WTC11 (cell line): Measurements from ENCODE around the gene NT5DC4. TPM values are rescaled to one million over a fixed set of nuclear protein-coding genes. Genes with fewer than 3 reads are reported as not detected.

ENCODE experiments used
- ATAC-seq: fragments of 200-7000 bp; cut with Tn5 transposase; 2 replicates; pipeline ENCODE4 v1.10.0; 2021; ENCODE audit warnings: mild to moderate bottlenecking, moderate library complexity
- CTCF ChIA-PET: fragments of 300-600 bp; sonication (Branson Sonifier 250); formaldehyde crosslinking; loops from one replicate; lab custom pipeline; 2021; ENCODE audit warnings: antibody characterized with exemption; lab: Charles Lee
- POLR2A ChIA-PET: fragments of 350-600 bp; sonication (Branson Sonifier 250); formaldehyde crosslinking; loops from one replicate; lab custom pipeline; 2021; ENCODE audit warnings: antibody characterized with exemption; lab: Charles Lee
- DNase-seq: peaks from one replicate; pipeline ENCODE4 v3.0.0; 2021; ENCODE audit warnings: low spot score
- H3K27ac Mint-ChIP-seq: 2 replicates; pipeline ENCODE4 v1.8.0; 2021; ENCODE audit warnings: mixed read lengths
- H3K27me3 Mint-ChIP-seq: 2 replicates; pipeline ENCODE4 v1.8.0; 2021; ENCODE audit warnings: low read depth, mild to moderate bottlenecking, moderate library complexity, mixed read lengths
- H3K36me3 Mint-ChIP-seq: 2 replicates; pipeline ENCODE4 v1.8.0; 2021; ENCODE audit warnings: mixed read lengths
- H3K4me1 Mint-ChIP-seq: 2 replicates; pipeline ENCODE4 v1.8.0; 2022; ENCODE audit warnings: mixed read lengths
- H3K4me3 Mint-ChIP-seq: 2 replicates; pipeline ENCODE4 v1.8.0; 2021; ENCODE audit warnings: mild to moderate bottlenecking, moderate library complexity, mixed read lengths
- H3K9me3 Mint-ChIP-seq: 2 replicates; pipeline ENCODE4 v1.8.0; 2021; ENCODE audit warnings: mixed read lengths
- AFF4 ChIP-seq: sonication (generic); formaldehyde crosslinking; IDR thresholded peaks from 2 replicates; pipeline ENCODE4 v1.8.1; 2023; ENCODE audit warnings: mild to moderate bottlenecking, missing genetic modification reagents, borderline replicate concordance
- ATF1 ChIP-seq: sonication (generic); formaldehyde crosslinking; IDR thresholded peaks from 2 replicates; pipeline ENCODE4 v1.8.1; 2023; ENCODE audit warnings: mild to moderate bottlenecking, moderate library complexity, missing genetic modification reagents
- E2F5 ChIP-seq: sonication (generic); formaldehyde crosslinking; IDR thresholded peaks from 2 replicates; pipeline ENCODE4 v1.8.1; 2022; ENCODE audit warnings: mild to moderate bottlenecking, moderate library complexity, missing genetic modification reagents
- ELF4 ChIP-seq: sonication (generic); formaldehyde crosslinking; IDR thresholded peaks from 2 replicates; pipeline ENCODE4 v1.8.1; 2022; ENCODE audit warnings: low read depth, mild to moderate bottlenecking, moderate library complexity, missing genetic modification reagents
- JAZF1 ChIP-seq: fragments of 250-450 bp; sonication (Bioruptor Pico); IDR thresholded peaks from 2 replicates; pipeline ENCODE4 v1.9.0; 2021; ENCODE audit warnings: moderate library complexity, mild to moderate bottlenecking, inconsistent platforms
- KAT7 ChIP-seq: sonication (generic); formaldehyde crosslinking; IDR thresholded peaks from 2 replicates; pipeline ENCODE4 v1.8.1; 2023; ENCODE audit warnings: missing genetic modification reagents, mild to moderate bottlenecking, borderline replicate concordance
- NFE2L1 ChIP-seq: sonication (generic); formaldehyde crosslinking; IDR thresholded peaks from 2 replicates; pipeline ENCODE4 v1.8.1; 2023; ENCODE audit warnings: missing genetic modification reagents
- NFYB ChIP-seq: sonication (generic); formaldehyde crosslinking; conservative IDR thresholded peaks from 2 replicates; pipeline ENCODE4 v1.8.0; 2022; ENCODE audit warnings: low read depth, missing genetic modification reagents
- PRDM15 ChIP-seq: sonication (generic); formaldehyde crosslinking; IDR thresholded peaks from 2 replicates; pipeline ENCODE4 v1.8.0; 2022; ENCODE audit warnings: missing genetic modification reagents
- PRRX2 ChIP-seq: fragments of 250-450 bp; sonication (Bioruptor Pico); IDR thresholded peaks from 2 replicates; pipeline ENCODE4 v1.8.0; 2021; ENCODE audit warnings: mild to moderate bottlenecking
- RELA ChIP-seq: sonication (generic); formaldehyde crosslinking; IDR thresholded peaks from 2 replicates; pipeline ENCODE4 v1.8.1; 2022; ENCODE audit warnings: missing genetic modification reagents, mild to moderate bottlenecking, borderline replicate concordance
- RORB ChIP-seq: fragments of 250-450 bp; sonication (Bioruptor Pico); IDR thresholded peaks from 2 replicates; pipeline ENCODE4 v1.9.0; 2021; ENCODE audit warnings: mild to moderate bottlenecking
- SP1 ChIP-seq: sonication (generic); formaldehyde crosslinking; conservative IDR thresholded peaks from 2 replicates; pipeline ENCODE4 v1.8.1; 2022; ENCODE audit warnings: missing genetic modification reagents
- ZBTB21 ChIP-seq: sonication (generic); formaldehyde crosslinking; IDR thresholded peaks from 2 replicates; pipeline ENCODE4 v1.8.1; 2023; ENCODE audit warnings: mild to moderate bottlenecking, missing genetic modification reagents, borderline replicate concordance
- ZNF138 ChIP-seq: sonication (generic); formaldehyde crosslinking; conservative IDR thresholded peaks from 2 replicates; pipeline ENCODE4 v1.8.1; 2022; ENCODE audit warnings: mild to moderate bottlenecking, moderate library complexity, missing genetic modification reagents
- ZNF263 ChIP-seq: sonication (generic); formaldehyde crosslinking; IDR thresholded peaks from 2 replicates; pipeline ENCODE4 v1.8.1; 2022; ENCODE audit warnings: low read depth, mild to moderate bottlenecking, moderate library complexity, missing genetic modification reagents
- ZNF317 ChIP-seq: sonication (generic); formaldehyde crosslinking; IDR thresholded peaks from 2 replicates; pipeline ENCODE4 v1.8.1; 2023; ENCODE audit warnings: low read depth, mild to moderate bottlenecking, moderate library complexity, missing genetic modification reagents, borderline replicate concordance
- ZNF671 ChIP-seq: fragments of 250-450 bp; sonication (Bioruptor Pico); IDR thresholded peaks from 2 replicates; pipeline ENCODE4 v1.8.0; 2021; ENCODE audit warnings: mild to moderate bottlenecking
- ZSCAN18 ChIP-seq: fragments of 250-450 bp; sonication (Bioruptor Pico); IDR thresholded peaks from 2 replicates; pipeline ENCODE4 v2.1.2; 2022; ENCODE audit warnings: mild to moderate bottlenecking, moderate library complexity
- total RNA-seq: library from RNA; stranded (reverse); gene quantifications from 3 replicates; pipeline ENCODE4 v1.2.3, GENCODE V29; 2021
- TF ChIP-seq, protein P1 (sequence below): sonication (generic); formaldehyde crosslinking; IDR thresholded peaks from 2 replicates; pipeline ENCODE4 v1.8.1; 2023; ENCODE audit warnings: mild to moderate bottlenecking, missing genetic modification reagents, moderate library complexity
- TF ChIP-seq, protein P2 (sequence below): fragments of 250-450 bp; sonication (Bioruptor Pico); IDR thresholded peaks from 2 replicates; pipeline ENCODE4 v1.9.0; 2021; ENCODE audit warnings: mild to moderate bottlenecking

NT5DC4 gene
- total RNA-seq, 1 experiment from 2014 or later = not detected

DNA sequence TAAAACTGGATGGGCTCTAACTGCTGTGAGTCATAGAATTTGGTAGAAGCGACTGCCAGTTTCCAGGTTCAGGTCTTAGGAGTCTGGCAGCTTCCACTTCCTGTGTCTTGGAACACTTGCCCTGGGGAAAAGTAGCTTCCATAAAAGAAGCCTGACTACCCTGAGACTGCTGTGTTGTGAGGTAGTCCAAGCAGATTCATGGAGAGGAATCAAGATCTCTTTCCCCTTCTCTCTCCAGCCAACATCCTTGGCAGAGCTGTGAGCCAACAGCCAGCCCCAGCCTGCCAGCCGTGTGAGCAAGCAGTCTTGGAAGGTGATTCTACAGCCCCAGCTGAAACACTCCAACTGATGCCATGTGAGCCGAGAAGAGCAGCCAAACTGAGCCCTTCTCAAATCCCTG lies 41.3 kb upstream of the NT5DC4 start:
- CTCF ChIA-PET = interaction anchor here (1.3 to 2.1 kb wide), 3 partner anchors 12 to 262 kb away, joined by 4 to 9 read pairs (median 5); no protein-coding TSS in a partner anchor
- no peak overlapping the region for H3K4me3 Mint-ChIP-seq
- H3K27me3 Mint-ChIP-seq = peaks cover 5% of the 10 kb centered on the region; the same call in 1 of the 2 replicates
- POLR2A ChIA-PET = no interaction called here
- H3K27ac Mint-ChIP-seq = peak overlapping the region; percentile 36; the same call in 1 of the 2 replicates
- H3K9me3 Mint-ChIP-seq = no peaks in the 10 kb centered on the region
- TF ChIP-seq ELF4 (no peak), ZNF138 (no peak)
- H3K4me1 Mint-ChIP-seq = peaks cover 6% of the 10 kb centered on the region
- no peaks in the 10 kb centered on the region for H3K36me3 Mint-ChIP-seq
- ATAC-seq (no peak), DNase-seq (no peak)

- Mint-ChIP-seq H3K4me1 (peaks cover 6% of the 10 kb centered on the region), H3K36me3 (no peaks in the 10 kb centered on the region), H3K27me3 (peaks cover 3% of the 10 kb centered on the region; the same call in 1 of the 2 replicates), H3K9me3 (no peaks in the 10 kb centered on the region), H3K27ac (no peak overlapping the region), H3K4me3 (no peak overlapping the region)
- CTCF ChIA-PET = interaction anchor here (2.1 kb wide), 1 partner anchor 261 kb away, joined by 9 read pairs; no protein-coding TSS in a partner anchor
- POLR2A ChIA-PET = no interaction called here
- no peak for TF ChIP-seq NFYB
- TF ChIP-seq RORB (CRISPR knock-in tag) = no peak
- TF ChIP-seq KAT7 = no peak
- no peak for TF ChIP-seq PRRX2
- no peak for TF ChIP-seq NFE2L1 (CRISPR knock-in tag)
- TF ChIP-seq, protein P1, sequence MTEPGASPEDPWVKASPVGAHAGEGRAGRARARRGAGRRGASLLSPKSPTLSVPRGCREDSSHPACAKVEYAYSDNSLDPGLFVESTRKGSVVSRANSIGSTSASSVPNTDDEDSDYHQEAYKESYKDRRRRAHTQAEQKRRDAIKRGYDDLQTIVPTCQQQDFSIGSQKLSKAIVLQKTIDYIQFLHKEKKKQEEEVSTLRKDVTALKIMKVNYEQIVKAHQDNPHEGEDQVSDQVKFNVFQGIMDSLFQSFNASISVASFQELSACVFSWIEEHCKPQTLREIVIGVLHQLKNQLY (CRISPR knock-in tag) = no peak
- TF ChIP-seq, protein P2, sequence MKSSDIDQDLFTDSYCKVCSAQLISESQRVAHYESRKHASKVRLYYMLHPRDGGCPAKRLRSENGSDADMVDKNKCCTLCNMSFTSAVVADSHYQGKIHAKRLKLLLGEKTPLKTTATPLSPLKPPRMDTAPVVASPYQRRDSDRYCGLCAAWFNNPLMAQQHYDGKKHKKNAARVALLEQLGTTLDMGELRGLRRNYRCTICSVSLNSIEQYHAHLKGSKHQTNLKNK = no peak
- no peak for TF ChIP-seq ZNF317
- TF ChIP-seq JAZF1 (CRISPR knock-in tag) = no peak
- TF ChIP-seq PRDM15 (CRISPR knock-in tag) = no peak
- TF ChIP-seq RELA (CRISPR knock-in tag) = no peak
- TF ChIP-seq ZNF263 = no peak
- TF ChIP-seq ZSCAN18 (CRISPR knock-in tag) = no peak
- TF ChIP-seq ZNF671 (CRISPR knock-in tag) = no peak
- TF ChIP-seq ZBTB21 (CRISPR knock-in tag) = no peak
- TF ChIP-seq SP1 (CRISPR knock-in tag) = no peak
- no peak for TF ChIP-seq E2F5 (CRISPR knock-in tag)
- no peak for TF ChIP-seq AFF4
- no peak for TF ChIP-seq ATF1
- ATAC-seq (no peak), DNase-seq (no peak)
Measured at GRCh38 chr2:112680666-112681101, 40.1 kb upstream of the NT5DC4 start.
